ENCODE measurements around the gene LRRC3.
A peak's percentile ranks its signal among the peaks of the same experiment; 100 is the strongest.

The LRRC3 gene

DNA sequence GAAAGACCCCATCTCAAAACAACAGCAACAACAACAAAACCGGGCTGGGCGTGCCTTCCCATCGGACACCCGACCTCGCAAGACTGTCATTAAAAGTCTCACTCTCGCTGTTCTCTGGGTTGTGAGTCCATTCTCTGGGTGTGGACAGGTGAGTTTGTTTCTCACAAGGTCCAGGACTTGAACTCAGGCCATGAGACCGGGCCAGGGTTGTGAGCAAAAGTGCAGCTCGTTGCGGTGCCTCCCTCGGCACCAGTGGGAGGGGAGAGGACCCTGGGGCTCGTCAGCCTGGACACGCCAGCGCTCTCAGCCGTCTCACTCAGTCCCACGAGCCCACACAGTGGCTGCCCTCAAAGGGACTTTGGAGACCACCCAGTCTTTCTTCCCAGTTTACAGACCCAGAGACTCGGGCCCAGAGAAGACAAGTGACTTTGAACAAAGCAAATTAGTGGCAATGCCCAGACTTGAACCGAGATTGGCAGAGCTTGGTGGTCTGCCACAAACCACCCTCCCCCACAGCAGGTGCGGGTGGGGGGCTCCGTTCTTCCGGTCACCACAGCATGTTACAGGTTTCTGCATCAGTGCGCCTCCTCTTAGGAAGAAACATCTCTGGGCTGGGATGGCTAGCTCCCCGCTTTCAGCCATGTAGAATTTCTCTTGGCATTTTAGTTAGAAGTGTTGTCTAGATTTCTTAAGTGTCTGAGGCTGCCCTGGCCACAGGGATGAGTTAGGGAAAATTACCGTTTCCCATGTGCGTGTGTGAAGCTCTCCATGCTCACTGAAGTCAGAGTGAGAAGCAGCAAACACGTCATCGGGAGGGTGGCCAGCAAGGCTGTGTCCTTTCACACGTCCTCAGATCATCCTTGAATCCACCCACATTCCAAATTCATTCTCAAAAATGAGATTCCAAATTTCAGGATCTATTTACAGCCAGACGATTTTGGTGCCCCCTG is 28.3 kb downstream of the LRRC3 start:
- Histone ChIP-seq H3K36me3 (ENCODE audit: insufficient read depth, low read length) (no peaks in the 10 kb centered on the region; the same call in 1 of the 2 replicates), H3K9me3 (ENCODE audit: control insufficient read depth, insufficient read depth, low read length) (peaks cover 7% of the 10 kb centered on the region), H3K4me1 (ENCODE audit: insufficient read depth, low read length) (no peaks in the 10 kb centered on the region), H3K9ac (ENCODE audit: low read depth, low read length) (no peak overlapping the region)

DNA sequence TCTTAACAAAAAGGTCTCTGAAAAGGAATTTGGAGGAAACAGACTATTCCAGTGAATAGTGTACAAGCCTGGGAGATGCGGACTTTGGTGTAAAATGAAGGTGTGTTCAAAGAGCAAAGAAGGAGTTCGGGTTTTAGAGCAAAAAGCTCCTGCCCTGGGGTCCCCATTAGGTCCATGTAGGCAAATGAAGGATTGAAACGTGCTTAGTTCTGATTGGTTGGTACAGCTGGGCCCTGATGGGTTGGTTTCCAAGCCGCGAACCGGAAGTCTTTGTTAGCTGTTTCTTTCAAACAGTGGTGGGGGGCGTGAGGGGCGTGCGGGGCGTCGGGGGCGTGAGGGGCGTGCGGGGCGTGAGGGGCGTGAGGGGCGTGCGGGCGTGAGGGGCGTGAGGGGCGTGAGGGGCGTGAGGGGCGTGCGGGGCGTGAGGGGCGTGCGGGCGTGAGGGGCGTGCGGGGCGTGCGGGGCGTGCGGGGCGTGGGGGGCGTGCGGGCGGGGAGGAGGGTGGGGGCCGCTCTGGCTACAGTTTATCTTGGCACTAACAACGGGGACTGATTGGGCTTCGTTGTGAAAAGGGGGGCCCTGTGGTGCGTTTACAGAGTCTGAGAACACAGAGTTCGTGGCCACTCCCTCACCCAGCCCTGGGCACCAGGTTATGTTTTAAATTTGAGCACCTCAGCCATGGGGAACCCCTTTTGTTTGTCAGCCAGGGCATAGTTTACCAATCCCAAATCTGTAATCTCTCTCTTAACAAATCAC is 29.4 kb downstream of the LRRC3 start:
- no peaks in the 10 kb centered on the region; the same call in 1 of the 2 replicates for H3K36me3 ChIP-seq (ENCODE audit: insufficient read depth, low read length)
- no peaks in the 10 kb centered on the region for H3K4me1 ChIP-seq (ENCODE audit: insufficient read depth, low read length)
- H3K9me3 ChIP-seq (ENCODE audit: control insufficient read depth, insufficient read depth, low read length): peaks cover 15% of the 10 kb centered on the region
- peak overlapping the region; percentile 80; the same call in 1 of the 2 replicates for H3K9ac ChIP-seq (ENCODE audit: low read depth, low read length)

GRCh38 chr21:44485254-44485793 is 30.0 kb downstream of the LRRC3 start:
- no peaks in the 10 kb centered on the region for H3K4me1 ChIP-seq (ENCODE audit: insufficient read depth, low read length)
- H3K36me3 ChIP-seq (ENCODE audit: insufficient read depth, low read length): no peaks in the 10 kb centered on the region; the same call in 1 of the 2 replicates
- H3K9ac ChIP-seq (ENCODE audit: low read depth, low read length): peak overlapping the region; percentile 80; the same call in 1 of the 2 replicates
- H3K9me3 ChIP-seq (ENCODE audit: control insufficient read depth, insufficient read depth, low read length): peaks cover 16% of the 10 kb centered on the region

GRCh38 chr21:44485796-44486195 is 30.5 kb downstream of the LRRC3 start:
- no peaks in the 10 kb centered on the region for H3K4me1 ChIP-seq (ENCODE audit: insufficient read depth, low read length)
- H3K9me3 ChIP-seq (ENCODE audit: control insufficient read depth, insufficient read depth, low read length): peaks cover 16% of the 10 kb centered on the region
- no peaks in the 10 kb centered on the region; the same call in 1 of the 2 replicates for H3K36me3 ChIP-seq (ENCODE audit: insufficient read depth, low read length)
- H3K9ac ChIP-seq (ENCODE audit: low read depth, low read length): peak overlapping the region; percentile 80

DNA sequence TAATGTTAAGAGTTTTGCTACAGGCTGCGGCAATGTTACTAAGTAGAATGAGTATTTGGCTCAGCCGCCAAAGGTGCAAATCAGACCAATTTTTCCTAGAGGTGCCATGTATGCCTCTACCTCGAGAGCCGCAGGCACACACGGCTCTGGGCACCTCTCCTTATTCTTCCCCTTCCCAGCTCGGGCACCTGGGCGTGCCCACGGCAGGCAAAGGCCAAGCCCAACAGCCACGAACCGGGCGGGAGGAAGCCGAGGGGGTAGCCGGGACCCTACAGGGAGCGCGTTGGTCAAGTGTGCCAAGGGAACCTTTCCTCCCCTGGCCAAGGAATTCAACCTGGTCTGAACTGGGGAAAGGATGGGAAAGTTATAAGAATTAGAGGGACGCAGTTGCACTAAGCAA is 31.0 kb downstream of the LRRC3 start:
- Histone ChIP-seq H3K36me3 (ENCODE audit: insufficient read depth, low read length) (no peaks in the 10 kb centered on the region; the same call in 1 of the 2 replicates), H3K9ac (ENCODE audit: low read depth, low read length) (peak overlapping the region; percentile 80; the same call in 1 of the 2 replicates), H3K4me1 (ENCODE audit: insufficient read depth, low read length) (no peaks in the 10 kb centered on the region), H3K9me3 (ENCODE audit: control insufficient read depth, insufficient read depth, low read length) (peaks cover 16% of the 10 kb centered on the region)

- no peaks in the 10 kb centered on the region; the same call in none of the 2 replicates for H3K36me3 ChIP-seq (ENCODE audit: insufficient read depth, low read length)
- no peaks in the 10 kb centered on the region for H3K4me1 ChIP-seq (ENCODE audit: insufficient read depth, low read length)
- peaks cover 30% of the 10 kb centered on the region for H3K9me3 ChIP-seq (ENCODE audit: control insufficient read depth, insufficient read depth, low read length)
- no peak overlapping the region; the same call in 1 of the 2 replicates for H3K9ac ChIP-seq (ENCODE audit: low read depth, low read length)
Observed at GRCh38 chr21:44487831-44488230, 32.5 kb downstream of the LRRC3 start.

- H3K4me1 ChIP-seq (ENCODE audit: insufficient read depth, low read length): no peaks in the 10 kb centered on the region
- H3K9me3 ChIP-seq (ENCODE audit: control insufficient read depth, insufficient read depth, low read length): peaks cover 43% of the 10 kb centered on the region
- no peaks in the 10 kb centered on the region; the same call in none of the 2 replicates for H3K36me3 ChIP-seq (ENCODE audit: insufficient read depth, low read length)
- H3K9ac ChIP-seq (ENCODE audit: low read depth, low read length): no peak overlapping the region
Observed at GRCh38 chr21:44489962-44490361, 34.7 kb downstream of the LRRC3 start.

DNA sequence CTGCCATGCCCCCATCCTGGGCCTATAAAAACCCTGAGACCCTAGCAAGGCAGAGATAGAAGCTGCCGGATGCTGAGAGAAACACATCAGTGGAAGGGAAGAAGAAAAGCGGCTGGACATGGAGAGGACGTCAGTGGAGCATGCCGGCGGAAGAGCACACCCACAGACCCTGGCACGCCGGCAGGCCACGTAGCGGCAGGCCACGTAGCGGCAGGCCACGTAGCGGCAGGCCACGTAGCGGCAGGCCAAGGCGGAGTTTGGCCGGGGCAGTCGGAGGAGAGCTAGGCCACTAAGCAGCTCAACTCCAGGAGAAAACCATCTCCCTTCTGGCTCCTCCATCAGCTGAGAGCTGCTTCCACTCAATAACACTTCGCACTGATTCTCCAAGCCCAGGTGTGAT is 35.1 kb downstream of the LRRC3 start:
- H3K9me3 ChIP-seq (ENCODE audit: control insufficient read depth, insufficient read depth, low read length): peaks cover 43% of the 10 kb centered on the region
- H3K4me1 ChIP-seq (ENCODE audit: insufficient read depth, low read length): no peaks in the 10 kb centered on the region
- no peaks in the 10 kb centered on the region; the same call in none of the 2 replicates for H3K36me3 ChIP-seq (ENCODE audit: insufficient read depth, low read length)
- H3K9ac ChIP-seq (ENCODE audit: low read depth, low read length): no peak overlapping the region

DNA sequence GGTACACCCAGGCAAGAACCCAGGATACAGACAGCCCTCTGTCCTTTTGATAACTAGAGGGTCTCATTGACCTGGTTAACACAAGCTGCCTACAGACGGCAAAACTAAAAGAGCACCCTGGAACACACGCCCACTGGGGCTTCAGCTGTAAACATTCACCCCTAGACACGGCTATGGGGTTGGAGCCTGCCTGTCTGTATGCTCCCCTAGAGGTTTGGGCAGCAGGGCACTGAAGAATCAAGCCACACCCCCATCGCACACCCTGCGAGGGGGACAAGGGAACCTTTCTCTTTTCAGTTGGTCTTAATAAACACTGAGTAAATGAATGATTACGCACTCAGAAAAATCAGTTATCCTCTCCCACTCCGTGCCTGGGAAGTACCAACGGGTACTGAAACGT is 35.5 kb downstream of the LRRC3 start:
- Histone ChIP-seq H3K36me3 (ENCODE audit: insufficient read depth, low read length) (no peaks in the 10 kb centered on the region; the same call in none of the 2 replicates), H3K9ac (ENCODE audit: low read depth, low read length) (no peak overlapping the region), H3K4me1 (ENCODE audit: insufficient read depth, low read length) (no peaks in the 10 kb centered on the region), H3K9me3 (ENCODE audit: control insufficient read depth, insufficient read depth, low read length) (peaks cover 43% of the 10 kb centered on the region)

DNA sequence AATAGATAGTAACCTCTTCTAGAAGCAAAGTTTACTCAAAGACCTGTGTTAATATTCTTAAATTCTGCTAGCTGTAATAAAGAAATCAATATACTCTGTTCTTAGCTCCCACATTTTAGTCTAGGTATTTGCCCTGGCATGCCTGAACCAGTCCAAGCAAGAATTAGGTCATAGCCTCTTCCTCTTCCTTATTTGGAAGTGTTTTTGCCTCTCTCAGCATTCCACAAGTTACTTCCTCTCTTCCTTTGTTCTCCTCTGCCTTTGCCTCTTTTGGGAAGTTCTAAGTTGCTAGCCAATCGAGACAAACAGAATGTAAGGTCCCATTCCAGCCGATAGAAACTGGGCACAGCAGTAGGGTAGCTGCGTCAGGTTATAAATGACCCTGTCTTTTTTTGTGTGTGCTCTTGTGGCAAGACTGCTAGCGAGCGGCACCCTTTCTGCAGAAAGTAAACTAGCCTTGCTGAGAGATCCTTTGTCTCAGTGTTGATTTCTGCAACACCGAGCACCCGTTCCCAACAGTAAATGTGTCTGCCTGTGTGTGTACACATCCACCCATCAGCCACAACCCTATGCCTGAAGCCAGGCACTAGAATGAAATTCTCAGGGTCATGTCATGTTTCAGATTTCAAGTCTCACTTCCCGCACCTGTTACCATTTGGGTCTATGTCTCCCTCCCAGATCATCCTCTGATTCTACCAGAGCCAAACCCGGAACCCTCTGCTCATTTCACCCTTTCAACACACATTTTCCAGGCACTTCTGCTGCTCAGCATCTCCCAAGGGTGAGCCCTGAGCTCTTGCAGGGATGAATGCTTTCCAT is 37.5 kb downstream of the LRRC3 start:
- H3K36me3 ChIP-seq (ENCODE audit: insufficient read depth, low read length): no peaks in the 10 kb centered on the region; the same call in none of the 2 replicates
- H3K4me1 ChIP-seq (ENCODE audit: insufficient read depth, low read length): peaks cover 5% of the 10 kb centered on the region; the same call in 1 of the 2 replicates
- no peak overlapping the region for H3K9ac ChIP-seq (ENCODE audit: low read depth, low read length)
- H3K9me3 ChIP-seq (ENCODE audit: control insufficient read depth, insufficient read depth, low read length): peaks cover 43% of the 10 kb centered on the region

DNA sequence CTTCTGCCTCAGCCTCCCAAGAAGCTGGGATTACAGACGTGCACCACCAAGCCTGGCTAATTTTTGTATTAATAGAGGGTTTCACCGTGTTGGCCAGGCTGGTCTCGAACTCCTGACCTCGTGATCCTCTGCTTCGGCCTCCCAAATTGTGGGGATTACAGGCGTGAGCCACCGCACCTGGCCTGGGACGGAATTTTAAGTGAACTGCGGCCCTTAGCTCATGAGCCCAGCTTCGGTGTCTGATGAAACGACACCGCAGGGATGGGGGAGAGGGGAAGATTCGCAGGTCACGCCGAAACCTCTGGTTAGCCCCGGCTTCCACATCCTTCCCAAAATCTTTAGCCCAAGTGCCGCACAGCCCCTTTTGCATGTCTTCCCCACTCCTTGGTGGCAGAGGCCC is 39.1 kb downstream of the LRRC3 start:
- H3K4me1 ChIP-seq (ENCODE audit: insufficient read depth, low read length): peaks cover 6% of the 10 kb centered on the region; the same call in 1 of the 2 replicates
- no peak overlapping the region for H3K9ac ChIP-seq (ENCODE audit: low read depth, low read length)
- no peaks in the 10 kb centered on the region; the same call in none of the 2 replicates for H3K36me3 ChIP-seq (ENCODE audit: insufficient read depth, low read length)
- peaks cover 30% of the 10 kb centered on the region for H3K9me3 ChIP-seq (ENCODE audit: control insufficient read depth, insufficient read depth, low read length)

GRCh38 chr21:44494956-44495355 is 39.6 kb downstream of the LRRC3 start:
- Histone ChIP-seq H3K9ac (ENCODE audit: low read depth, low read length) (no peak overlapping the region), H3K4me1 (ENCODE audit: insufficient read depth, low read length) (peaks cover 6% of the 10 kb centered on the region; the same call in 1 of the 2 replicates), H3K36me3 (ENCODE audit: insufficient read depth, low read length) (no peaks in the 10 kb centered on the region; the same call in none of the 2 replicates), H3K9me3 (ENCODE audit: control insufficient read depth, insufficient read depth, low read length) (peaks cover 26% of the 10 kb centered on the region)
